Natural killer cell (primary cell): Measurements from ENCODE around the gene MZT1. TPM values are rescaled to one million over a fixed set of nuclear protein-coding genes. Genes with fewer than 3 reads are reported as not detected.

Source experiments
- ATAC-seq, 3 donors: fragments of 150-1000 bp in 2 of 3; fragments of 200-7000 bp in 1 of 3; cut with Tn5 transposase; 1 replicate in 1 of 3; 2 replicates in 2 of 3; pipeline ENCODE4 v1.10.0; 2021; ENCODE audit warnings: mild to moderate bottlenecking in 2 of 3, moderate library complexity in 2 of 3
- DNase-seq, 2 donors: peaks; one replicate each; pipeline versions ENCODE4 v3.0.0 to v3.0.0-alpha.2; 2013 to 2021; ENCODE audit warnings: mixed read lengths in 1 of 2
- H3K27ac ChIP-seq: one replicate; pipeline ENCODE4 v1.5.1; 2013; ENCODE audit warnings: mild to moderate bottlenecking, low read length
- H3K27me3 ChIP-seq: one replicate; pipeline ENCODE4 v1.6.1; 2013; ENCODE audit warnings: low read length; ENCODE audit not compliant: control insufficient read depth, insufficient read depth
- H3K36me3 ChIP-seq: one replicate; pipeline ENCODE4 v1.6.1; 2013; ENCODE audit warnings: low read length; ENCODE audit not compliant: control insufficient read depth, insufficient read depth
- H3K4me1 ChIP-seq: one replicate; pipeline ENCODE4 v1.6.1; 2013; ENCODE audit warnings: low read length; ENCODE audit not compliant: control insufficient read depth, insufficient read depth
- H3K4me3 ChIP-seq: one replicate; pipeline ENCODE4 v1.5.1; 2013; ENCODE audit warnings: low read length
- H3K9me3 ChIP-seq: one replicate; pipeline ENCODE4 v1.6.1; 2013; ENCODE audit warnings: low read length; ENCODE audit not compliant: control insufficient read depth, insufficient read depth
- H3K27ac Mint-ChIP-seq, 2 donors: one replicate each; pipeline ENCODE4 v1.8.0; 2022; ENCODE audit warnings: mild to moderate bottlenecking in 2 of 2, mixed read lengths in 2 of 2, moderate library complexity in 1 of 2
- H3K27me3 Mint-ChIP-seq, 2 donors: one replicate each; pipeline ENCODE4 v1.8.0; 2022; ENCODE audit warnings: low read depth in 2 of 2, mixed read lengths in 2 of 2
- H3K36me3 Mint-ChIP-seq: one replicate; pipeline ENCODE4 v1.8.0; 2022; ENCODE audit warnings: mixed read lengths
- H3K4me1 Mint-ChIP-seq, 2 donors: one replicate each; pipeline ENCODE4 v1.8.0; 2022; ENCODE audit warnings: mixed read lengths in 2 of 2
- H3K4me3 Mint-ChIP-seq: one replicate; pipeline ENCODE4 v1.8.0; 2022; ENCODE audit warnings: mild to moderate bottlenecking, moderate library complexity, mixed read lengths
- H3K9me3 Mint-ChIP-seq, 2 donors: one replicate each; pipeline ENCODE4 v1.8.0; 2022; ENCODE audit warnings: mixed read lengths in 2 of 2
- WGBS: methylation state at CpG from one replicate; pipeline ENCODE4 v1.1.7; 2013; ENCODE audit warnings: missing lambda C conversion rate; ENCODE audit not compliant: insufficient coverage; 5-methylcytosine and 5-hydroxymethylcytosine counted together
- intact Hi-C: fragments of 100-400 bp; cut with micrococcal nuclease; formaldehyde crosslinking; loops from one replicate; pipeline ENCODE4 v1.14.2; 2022
- total RNA-seq, 4 donors: library from RNA; stranded (reverse); fragments of 120-200 nt in 1 of 4; gene quantifications; one replicate each; pipeline versions ENCODE4 v1.2.3 to v1.2.4, GENCODE V29; 2013 to 2022
- TF ChIP-seq, protein P1 (sequence below): fragments of 200-600 bp; IDR thresholded peaks from one replicate; pipeline ENCODE4 v1.8.0; 2022; ENCODE audit warnings: antibody characterized with exemption

The MZT1 gene, protein sequence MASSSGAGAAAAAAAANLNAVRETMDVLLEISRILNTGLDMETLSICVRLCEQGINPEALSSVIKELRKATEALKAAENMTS
- total RNA-seq, result 1 to 10 TPM; 5.7 to 7.4 (median 5.8) TPM
- total RNA-seq (2013), result 6.4 TPM

DNA sequence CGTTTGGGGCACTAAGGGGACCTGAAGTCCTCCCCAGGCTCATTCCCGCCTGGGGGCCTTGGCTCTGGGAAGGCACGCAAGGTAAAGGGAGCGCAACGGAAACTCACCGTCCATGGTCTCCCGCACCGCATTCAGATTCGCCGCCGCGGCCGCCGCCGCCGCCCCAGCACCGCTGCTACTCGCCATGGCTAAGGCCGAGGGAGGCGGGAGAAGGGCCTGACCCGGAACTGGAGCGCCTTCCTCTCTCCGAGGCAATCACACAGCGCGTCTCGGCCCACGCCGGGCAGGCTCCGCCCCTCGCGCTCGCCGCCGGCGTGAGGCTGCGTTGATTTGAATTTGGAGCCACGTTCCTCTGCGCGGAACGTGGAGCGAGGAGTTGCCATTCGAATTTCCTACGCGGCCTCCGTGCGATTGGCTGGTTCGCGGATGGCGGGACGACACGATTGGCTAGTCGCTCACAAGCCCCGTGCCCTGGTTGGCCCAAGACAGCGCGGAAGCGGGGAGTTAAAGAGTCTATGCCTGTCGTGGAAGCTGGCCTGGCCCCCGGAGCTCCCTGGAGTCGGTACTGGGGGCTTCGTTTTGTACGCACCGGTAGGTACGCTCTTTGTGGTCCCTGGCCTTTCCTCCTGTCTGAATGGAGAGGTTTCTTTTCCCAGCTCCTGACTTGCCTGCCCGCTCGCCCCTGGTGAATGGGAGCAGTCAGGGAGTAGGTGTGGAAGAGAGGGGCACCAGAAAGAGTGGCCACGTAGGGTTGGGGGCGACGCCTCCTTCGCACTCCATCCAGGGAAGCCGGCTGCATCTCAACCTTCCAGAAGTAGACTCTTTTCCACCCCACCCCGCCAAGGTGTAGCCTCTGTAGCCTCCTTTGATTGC lies at the start of gene MZT1, which contains the start of gene BORA:
MZT1 (minus strand) TSS at position 213 of the 873 bp plus-strand sequence; CDS start at position 186, 27 bp downstream.
BORA (plus strand) TSS at position 507 of the 873 bp plus-strand sequence. CDS start 1,018 bp downstream, outside the sequence.
- DNase-seq, result peak; percentile 94 to 98
- Histone ChIP-seq H3K27ac (peak within 1 kb of the TSS; percentile 73), H3K36me3 (peaks cover 5% of the 10 kb centered on the region), H3K27me3 (no peaks in the 10 kb centered on the region), H3K9me3 (no peaks in the 10 kb centered on the region), H3K4me3 (peak within 1 kb of the TSS; percentile 94), H3K4me1 (peaks cover 14% of the 10 kb centered on the region)
- Mint-ChIP-seq H3K4me1 (peaks cover 47 to 50% of the 10 kb centered on the region in 2 donors), H3K9me3 (no peaks in the 10 kb centered on the region), H3K4me3 (peak within 1 kb of the TSS; percentile 96), H3K27ac (peak within 1 kb of the TSS; percentile 86 to 89), H3K27me3 (no peaks in the 10 kb centered on the region), H3K36me3 (no peaks in the 10 kb centered on the region)
- under 1% methylated on average over 71 of the region's 71 CpGs for WGBS
- peak; percentile 91 to 98 (median 92) for ATAC-seq
- TF ChIP-seq, protein P1, sequence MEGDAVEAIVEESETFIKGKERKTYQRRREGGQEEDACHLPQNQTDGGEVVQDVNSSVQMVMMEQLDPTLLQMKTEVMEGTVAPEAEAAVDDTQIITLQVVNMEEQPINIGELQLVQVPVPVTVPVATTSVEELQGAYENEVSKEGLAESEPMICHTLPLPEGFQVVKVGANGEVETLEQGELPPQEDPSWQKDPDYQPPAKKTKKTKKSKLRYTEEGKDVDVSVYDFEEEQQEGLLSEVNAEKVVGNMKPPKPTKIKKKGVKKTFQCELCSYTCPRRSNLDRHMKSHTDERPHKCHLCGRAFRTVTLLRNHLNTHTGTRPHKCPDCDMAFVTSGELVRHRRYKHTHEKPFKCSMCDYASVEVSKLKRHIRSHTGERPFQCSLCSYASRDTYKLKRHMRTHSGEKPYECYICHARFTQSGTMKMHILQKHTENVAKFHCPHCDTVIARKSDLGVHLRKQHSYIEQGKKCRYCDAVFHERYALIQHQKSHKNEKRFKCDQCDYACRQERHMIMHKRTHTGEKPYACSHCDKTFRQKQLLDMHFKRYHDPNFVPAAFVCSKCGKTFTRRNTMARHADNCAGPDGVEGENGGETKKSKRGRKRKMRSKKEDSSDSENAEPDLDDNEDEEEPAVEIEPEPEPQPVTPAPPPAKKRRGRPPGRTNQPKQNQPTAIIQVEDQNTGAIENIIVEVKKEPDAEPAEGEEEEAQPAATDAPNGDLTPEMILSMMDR, result no peak
- intact Hi-C loops, result loop anchor here (1.0 to 2.0 kb wide), 2 partner anchors 54 to 1437 kb away; partner anchors contain the start of gene DIS3

DNA sequence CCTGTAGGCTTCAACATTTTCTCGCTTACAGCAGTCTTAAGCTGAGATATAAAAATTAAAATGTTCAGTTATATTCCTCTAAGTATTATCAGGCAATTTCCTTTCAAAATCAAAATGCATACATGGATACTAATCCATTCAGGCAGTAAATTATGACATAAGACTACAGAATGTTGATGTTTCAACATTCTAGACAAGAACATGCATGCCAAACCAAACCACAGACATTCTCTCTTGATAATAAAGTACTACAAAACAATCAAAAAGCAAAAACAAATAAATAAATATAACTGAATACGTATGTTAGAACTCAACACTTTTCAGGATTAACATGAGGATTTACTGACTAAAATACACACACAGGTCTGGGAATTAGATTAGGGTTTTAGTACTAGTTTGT lies 46.6 kb upstream of the MZT1 start:
- TF ChIP-seq, protein P1, result no peak
- Mint-ChIP-seq H3K4me1 (peaks cover 11 to 24% of the 10 kb centered on the region in 2 donors), H3K27me3 (no peaks in the 10 kb centered on the region), H3K36me3 (peaks cover 45% of the 10 kb centered on the region), H3K4me3 (no peak overlapping the region), H3K9me3 (no peaks in the 10 kb centered on the region), H3K27ac (no peak overlapping the region)
- Histone ChIP-seq H3K4me1 (peaks cover 1% of the 10 kb centered on the region), H3K9me3 (no peaks in the 10 kb centered on the region), H3K27me3 (no peaks in the 10 kb centered on the region), H3K36me3 (peaks cover 96% of the 10 kb centered on the region), H3K4me3 (no peak overlapping the region), H3K27ac (no peak overlapping the region)
- DNase-seq (no peak), ATAC-seq (no peak)
- intact Hi-C loops, result no loop called here
- no CpG with 5 or more reads among the region's 2 CpGs for WGBS

DNA sequence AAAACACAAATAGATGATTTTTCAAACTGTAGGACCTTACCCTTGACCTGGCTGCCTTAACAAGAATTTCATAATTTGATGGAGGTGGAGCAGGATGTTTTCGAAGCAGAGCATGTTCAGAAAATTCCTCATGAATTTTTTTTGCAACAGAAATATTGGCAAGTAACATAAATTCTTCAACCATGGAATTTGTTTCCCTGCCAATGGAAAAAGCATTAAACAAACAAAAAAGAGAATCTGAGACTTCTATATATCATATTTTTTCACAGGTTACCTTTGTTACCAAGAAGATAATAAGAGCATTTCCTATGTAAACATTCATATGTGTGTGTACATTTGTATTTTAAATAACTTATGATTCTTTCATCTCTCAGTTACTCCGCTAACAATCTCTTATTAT lies 36.0 kb upstream of the MZT1 start:
- ATAC-seq (no peak), DNase-seq (no peak)
- intact Hi-C loops, result no loop called here
- Histone ChIP-seq H3K36me3 (peaks cover 99% of the 10 kb centered on the region), H3K9me3 (no peaks in the 10 kb centered on the region), H3K27me3 (no peaks in the 10 kb centered on the region), H3K4me3 (no peak overlapping the region), H3K27ac (no peak overlapping the region), H3K4me1 (no peaks in the 10 kb centered on the region)
- no peaks in the 10 kb centered on the region for H3K9me3 Mint-ChIP-seq
- H3K4me1 Mint-ChIP-seq, result no peaks in the 10 kb centered on the region
- TF ChIP-seq, protein P1, result no peak
- H3K27ac Mint-ChIP-seq, result no peak overlapping the region
- no peaks in the 10 kb centered on the region for H3K27me3 Mint-ChIP-seq
- WGBS, result 92% methylated on average over 1 of the region's 2 CpGs
- no peak overlapping the region for H3K4me3 Mint-ChIP-seq
- peaks cover 33% of the 10 kb centered on the region for H3K36me3 Mint-ChIP-seq
